Aorta (tissue), 5 donors: ENCODE measurements around the gene PNPLA8. TPM values are rescaled to one million over a fixed set of nuclear protein-coding genes. Genes with fewer than 3 reads are reported as not detected.
"Not testable (repeated sequence)": the region's sequence is repeated elsewhere in the genome, so short reads cannot be mapped to it uniquely, and the experiment has no call there.

Source experiments
- ATAC-seq: fragments of 200-7000 bp; cut with Tn5 transposase; one replicate; pipeline ENCODE4 v1.9.1; 2022; ENCODE audit warnings: moderate library complexity; ENCODE audit not compliant: low FRiP score
- DNase-seq, 2 donors: peaks; one replicate each; pipeline ENCODE4 v3.0.0-alpha.2; 2020
- H3K27ac ChIP-seq, 2 donors: one replicate each; pipeline ENCODE4 v1.5.1; 2013; ENCODE audit warnings: low read length in 2 of 2, mild to moderate bottlenecking in 2 of 2, moderate library complexity in 2 of 2, control low read depth in 1 of 2, inconsistent platforms in 1 of 2, low read depth in 1 of 2
- H3K27me3 ChIP-seq, 2 donors: one replicate each; pipeline ENCODE4 v1.6.1; 2013; ENCODE audit warnings: control low read depth in 1 of 2, low read length in 1 of 2, mild to moderate bottlenecking in 1 of 2, moderate library complexity in 1 of 2; ENCODE audit not compliant: insufficient read depth in 2 of 2, control insufficient read depth in 1 of 2
- H3K36me3 ChIP-seq, 2 donors: one replicate each; pipeline ENCODE4 v1.6.1; 2013; ENCODE audit warnings: control low read depth in 1 of 2, low read length in 1 of 2, mild to moderate bottlenecking in 1 of 2; ENCODE audit not compliant: insufficient read depth in 2 of 2, control insufficient read depth in 1 of 2
- H3K4me1 ChIP-seq, 2 donors: one replicate each; pipeline ENCODE4 v1.6.1; 2013; ENCODE audit warnings: low read length in 2 of 2, control low read depth in 1 of 2, mild to moderate bottlenecking in 1 of 2, moderate library complexity in 1 of 2; ENCODE audit not compliant: insufficient read depth in 2 of 2, control insufficient read depth in 1 of 2
- H3K4me3 ChIP-seq, 2 donors: one replicate each; pipeline ENCODE4 v1.5.1; 2013; ENCODE audit warnings: low read length in 2 of 2, control low read depth in 1 of 2, mild to moderate bottlenecking in 1 of 2
- H3K9me3 ChIP-seq: one replicate; pipeline ENCODE4 v1.6.1; 2013; ENCODE audit warnings: mild to moderate bottlenecking, low read length; ENCODE audit not compliant: control insufficient read depth
- WGBS, 2 donors: extraction: QIAGEN DNeasy Blood & Tissue Kit; methylation state at CpG; one replicate each; pipeline ENCODE4 v1.1.7; 2013; 5-methylcytosine and 5-hydroxymethylcytosine counted together
- intact Hi-C, 2 donors: fragments of 100-400 bp; cut with DNase I; formaldehyde crosslinking; loops; one replicate each; pipeline versions ENCODE4 v1.14.2 to v1.15.0; 2022
- polyA plus RNA-seq, 2 donors: library from polyadenylated mRNA; stranded (reverse); fragments of 200-250 nt; gene quantifications; one replicate each; pipeline ENCODE4 v1.2.3, GENCODE V29; 2013
- total RNA-seq, 2 donors: library from RNA; stranded (reverse); fragmentation: NEBNext Ultra II Directional; extraction: Animal tissue kit (Norgen Biotek cat#: 25700); gene quantifications; one replicate each; pipeline ENCODE4 v1.2.1, GENCODE V29; 2021
- donor health status: healthy with polysubstance abuse.
- donor health status: Bipolar disorder and iron deficiency.
- donor health status: DM: no; HTN: no; CAD: no.
- donor health status: DM: no; HTN: no; CAD: no.
- donor health status: DM: yes; HTN: yes; CAD: no.

PNPLA8 gene
- total and polyA plus RNA-seq, 4 donors: 14.4 to 32.8 (median 23.2) TPM

DNA sequence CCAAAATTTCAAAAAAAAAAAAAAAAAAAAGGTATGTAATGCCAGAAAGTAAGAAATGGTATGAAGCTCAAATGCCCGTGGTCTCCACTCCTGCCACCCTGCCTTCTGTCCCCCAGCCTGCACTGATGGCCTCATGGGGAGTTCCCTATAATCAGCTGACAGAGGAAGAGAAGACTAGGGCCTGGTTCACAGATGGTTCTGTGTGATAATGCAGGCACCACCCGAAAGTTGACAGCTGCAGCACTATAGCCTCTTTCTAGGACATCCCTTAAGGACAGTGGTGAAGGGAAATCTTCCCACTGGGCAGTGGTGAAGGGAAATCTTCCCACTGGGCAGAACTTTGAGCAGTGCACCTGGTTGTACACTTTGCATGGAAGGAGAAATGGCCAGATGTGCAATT is 12.3 kb upstream of the PNPLA8 start:
- H3K36me3 ChIP-seq, H3K4me1 ChIP-seq, H3K27ac ChIP-seq, H3K4me3 ChIP-seq, DNase-seq, H3K27me3 ChIP-seq, ATAC-seq, intact Hi-C loops, H3K9me3 ChIP-seq: not testable (repeated sequence)
- WGBS, 2 donors: 76 to 84% methylated on average over 2 of the region's 2 CpGs

DNA sequence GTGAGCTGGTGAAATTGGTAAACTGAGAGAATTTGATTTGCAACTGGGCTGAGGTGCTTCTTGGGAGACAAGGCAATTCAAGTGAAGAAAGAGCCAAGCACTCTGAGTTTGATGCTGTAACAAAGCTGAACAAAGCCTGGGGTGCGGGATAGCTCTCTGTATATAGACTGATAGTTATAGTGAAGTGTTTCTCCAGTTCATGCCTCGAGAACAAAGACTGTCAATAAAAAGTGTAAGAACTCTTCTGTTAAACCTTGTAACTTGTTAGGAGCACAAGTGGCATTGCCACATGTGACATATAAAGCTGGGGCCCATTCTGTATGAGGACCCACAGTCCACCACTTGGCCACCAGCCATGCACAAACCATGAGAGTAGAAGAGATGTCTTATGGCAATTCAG is 11.3 kb upstream of the PNPLA8 start:
- Histone ChIP-seq H3K9me3 (no peaks in the 10 kb centered on the region), H3K36me3 (no peaks in the 10 kb centered on the region), H3K4me1 (no peaks in the 10 kb centered on the region), H3K27ac (no peak overlapping the region), H3K4me3 (no peak overlapping the region), H3K27me3 (no peaks in the 10 kb centered on the region)
- no peak for ATAC-seq
- intact Hi-C loops: no loop called here
- no peak for DNase-seq
- 76 to 81% methylated on average over 2 of the region's 2 CpGs for WGBS, 2 donors

DNA sequence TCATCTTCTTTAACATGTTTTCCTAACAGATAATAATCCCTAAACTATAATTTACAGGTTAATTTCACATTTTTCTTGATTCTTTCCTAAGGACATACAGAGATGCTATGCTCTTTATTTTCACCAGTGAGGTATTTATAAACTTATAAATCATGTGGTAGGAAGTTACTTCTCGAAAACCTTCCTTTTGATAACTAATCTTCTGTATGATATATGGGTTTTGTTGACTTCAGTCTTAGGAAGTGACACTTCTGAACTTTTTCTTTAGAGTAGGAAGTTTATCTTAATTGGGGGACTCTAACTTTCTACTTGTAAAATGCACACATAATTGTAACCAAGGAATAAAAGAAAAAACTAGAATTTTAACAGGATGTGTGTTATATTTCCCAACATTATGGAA is 9.8 kb upstream of the PNPLA8 start:
- ATAC-seq (no peak), DNase-seq (no peak)
- Histone ChIP-seq H3K9me3 (no peaks in the 10 kb centered on the region), H3K27me3 (no peaks in the 10 kb centered on the region), H3K27ac (no peak overlapping the region), H3K4me1 (no peaks in the 10 kb centered on the region), H3K4me3 (no peak overlapping the region), H3K36me3 (no peaks in the 10 kb centered on the region)
- intact Hi-C loops: no loop called here
- WGBS, 2 donors: 63 to 78% methylated on average over 1 of the region's 1 CpG

DNA sequence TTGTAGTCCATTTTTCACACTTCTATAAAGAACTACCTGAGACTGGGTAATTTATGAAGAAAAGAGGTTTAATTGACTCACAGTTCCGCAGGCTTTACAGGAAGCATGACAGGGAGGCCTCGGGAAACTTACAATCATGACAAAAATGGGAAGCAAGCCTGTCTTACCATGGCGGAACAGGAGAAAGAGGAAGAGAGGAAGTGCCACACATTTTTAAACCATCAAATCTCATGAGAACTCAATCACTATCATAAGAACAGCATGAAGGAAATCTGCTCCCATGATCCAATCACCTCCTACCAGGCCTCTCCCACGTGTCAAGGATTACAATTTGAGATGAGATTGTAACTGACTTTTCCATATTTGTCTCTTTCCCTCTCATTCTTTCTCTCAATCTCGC is 9.3 kb upstream of the PNPLA8 start:
- intact Hi-C loops: no loop called here
- H3K27ac ChIP-seq: no peak overlapping the region
- ATAC-seq: no peak
- 56 to 71% methylated on average over 5 of the region's 5 CpGs for WGBS, 2 donors
- no peak overlapping the region for H3K4me3 ChIP-seq
- no peak for DNase-seq
- H3K27me3 ChIP-seq: no peaks in the 10 kb centered on the region
- no peaks in the 10 kb centered on the region for H3K9me3 ChIP-seq
- no peaks in the 10 kb centered on the region for H3K4me1 ChIP-seq
- H3K36me3 ChIP-seq: no peaks in the 10 kb centered on the region

DNA sequence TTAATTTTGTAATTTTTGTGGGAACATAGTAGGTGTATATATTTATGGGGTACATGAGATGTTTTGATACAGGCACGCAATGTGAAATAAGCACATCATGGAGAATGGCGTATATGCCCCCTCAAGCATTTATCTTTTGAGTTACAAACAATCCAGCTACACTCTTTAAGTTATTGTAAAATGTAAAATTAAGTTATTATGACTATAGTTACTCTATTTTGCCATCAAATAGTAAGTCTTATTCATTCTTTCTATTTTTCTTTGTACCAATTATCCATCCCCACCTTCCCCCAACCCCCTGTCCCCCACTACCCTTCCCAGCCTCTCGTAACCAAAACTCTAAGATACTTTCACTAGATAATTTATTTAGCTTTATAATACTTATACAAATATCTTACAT is 7.8 kb upstream of the PNPLA8 start:
- WGBS, 2 donors: 92 to 95% methylated on average over 3 of the region's 3 CpGs
- Histone ChIP-seq H3K27ac (no peak overlapping the region), H3K27me3 (no peaks in the 10 kb centered on the region)

DNA sequence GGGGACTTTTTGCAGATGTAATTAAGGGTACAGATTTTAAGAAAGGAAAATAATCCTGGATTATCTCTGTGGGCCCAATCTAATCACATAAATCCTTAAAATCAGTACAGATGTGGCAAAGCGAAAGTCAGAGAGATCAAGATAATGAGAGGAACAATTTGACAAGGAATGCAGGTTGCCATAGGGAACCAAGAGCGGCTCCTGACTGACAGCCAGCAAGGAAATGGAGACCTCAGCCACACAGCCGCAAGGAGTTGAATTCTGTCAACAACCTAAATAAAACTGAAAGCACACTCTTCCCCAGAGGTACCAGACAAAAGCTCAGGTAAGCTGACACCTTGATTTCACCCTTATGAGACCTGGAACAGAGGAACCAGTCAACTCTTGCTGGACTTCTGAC is 3.4 kb upstream of the PNPLA8 start:
- Histone ChIP-seq H3K4me1 (peaks cover 0 to 3% of the 10 kb centered on the region in 2 donors), H3K27ac (no peak overlapping the region), H3K36me3 (no peaks in the 10 kb centered on the region), H3K9me3 (no peaks in the 10 kb centered on the region), H3K4me3 (no peak overlapping the region), H3K27me3 (no peaks in the 10 kb centered on the region)
- ATAC-seq (no peak), DNase-seq (no peak)
- intact Hi-C loops: no loop called here
- WGBS, 2 donors: 69 to 75% methylated on average over 3 of the region's 3 CpGs

More for the DNA sequence above, 7.8 kb upstream of the PNPLA8 start:
- H3K4me1 ChIP-seq: no peaks in the 10 kb centered on the region
- H3K36me3 ChIP-seq: no peaks in the 10 kb centered on the region
- intact Hi-C loops: no loop called here
- no peaks in the 10 kb centered on the region for H3K9me3 ChIP-seq
- DNase-seq: no peak
- H3K4me3 ChIP-seq: no peak overlapping the region
- ATAC-seq: no peak

DNA sequence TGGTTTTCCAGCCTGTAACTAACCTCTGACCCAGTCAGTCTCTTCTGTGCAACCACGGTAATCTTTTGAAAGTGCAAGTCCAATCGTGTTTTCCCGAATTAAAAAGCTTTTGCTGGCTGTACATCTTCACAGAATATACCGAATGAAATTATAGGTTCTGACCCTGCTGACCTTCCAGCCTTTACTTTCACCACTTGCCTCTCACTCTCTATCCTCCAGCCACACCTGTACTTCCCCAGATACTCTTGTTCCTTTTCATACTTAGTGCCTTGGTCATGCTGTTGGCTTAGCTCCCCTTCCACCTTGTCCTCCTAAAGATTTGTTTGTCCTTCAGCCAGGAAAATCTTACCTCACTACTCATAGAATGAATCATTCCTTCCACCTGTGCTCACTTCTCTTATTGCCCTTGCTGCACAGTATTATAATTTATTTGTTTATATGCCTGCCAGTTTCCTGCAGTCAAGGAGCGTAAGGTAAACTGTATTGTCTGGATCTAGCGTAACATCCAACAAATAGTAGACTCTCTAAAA is 2.3 kb upstream of the PNPLA8 start:
- H3K4me3 ChIP-seq: no peak overlapping the region
- ATAC-seq (no peak), DNase-seq (no peak)
- H3K27me3 ChIP-seq: no peaks in the 10 kb centered on the region
- H3K9me3 ChIP-seq: no peaks in the 10 kb centered on the region
- WGBS, 2 donors: 95 to 96% methylated on average over 6 of the region's 6 CpGs
- intact Hi-C loops: no loop called here
- peaks cover 0 to 3% of the 10 kb centered on the region in 2 donors for H3K4me1 ChIP-seq
- no peaks in the 10 kb centered on the region for H3K36me3 ChIP-seq
- H3K27ac ChIP-seq: no peak overlapping the region

DNA sequence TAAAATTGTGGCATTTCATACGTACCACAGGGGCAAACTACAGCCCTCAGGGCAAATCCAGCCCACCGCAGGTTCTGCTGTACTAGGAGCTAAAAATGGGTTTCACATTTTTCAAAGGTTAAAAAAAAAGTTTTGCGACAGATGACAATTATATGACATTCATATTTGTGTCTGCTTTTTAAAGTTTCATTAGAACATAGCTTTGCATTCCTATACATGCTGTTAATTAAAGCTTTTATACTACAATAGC is 758 bp upstream of the PNPLA8 start:
- 1 to 6% methylated on average over 3 of the region's 3 CpGs for WGBS, 2 donors
- no peak for DNase-seq
- intact Hi-C loops: loop anchor here (1.0 kb wide), 1 partner anchor 43 kb away; the partner anchor contains the start of genes DNAJB9 (in 2 of the 2) and THAP5 (in 2 of the 2)
- Histone ChIP-seq H3K4me3 (peak overlapping the region; percentile 38 to 50), H3K4me1 (peaks cover 0 to 6% of the 10 kb centered on the region in 2 donors), H3K27ac (peak overlapping the region; percentile 38 to 79), H3K27me3 (no peaks in the 10 kb centered on the region), H3K9me3 (no peaks in the 10 kb centered on the region), H3K36me3 (no peaks in the 10 kb centered on the region)
- no peak for ATAC-seq

DNA sequence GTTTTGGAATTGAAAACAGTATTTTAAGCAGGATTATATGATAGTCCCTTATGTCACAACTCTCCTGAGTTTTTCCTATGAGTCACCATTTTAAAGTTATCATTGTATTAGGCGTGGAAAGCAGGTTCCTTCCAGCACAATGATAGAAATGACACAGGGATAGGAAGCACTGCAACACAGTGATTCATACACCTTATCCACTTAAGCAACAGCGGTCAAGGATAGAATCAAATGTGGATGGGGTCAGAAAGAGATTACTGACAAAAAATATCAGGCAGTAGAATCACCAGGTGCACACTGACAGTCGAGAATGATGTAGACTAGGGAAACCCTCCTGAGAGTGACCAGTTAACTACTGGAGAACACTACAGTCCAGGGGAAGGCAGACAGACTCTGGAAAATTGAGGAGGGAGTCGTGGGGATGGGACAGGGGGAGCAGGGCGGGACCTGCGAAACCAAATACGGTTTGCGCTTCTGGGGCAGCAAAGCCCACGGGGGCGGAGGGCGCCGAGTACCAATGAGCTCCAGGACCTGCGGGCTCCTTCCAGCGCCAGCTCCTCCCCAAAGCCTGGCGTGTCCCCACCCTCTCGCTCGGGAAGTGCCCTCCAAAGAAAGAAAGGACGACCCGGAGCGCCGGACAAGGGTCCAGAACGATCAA is 479 bp downstream of the PNPLA8 start:
- no peaks in the 10 kb centered on the region for H3K36me3 ChIP-seq
- 1 to 3% methylated on average over 18 to 22 of the region's 22 CpGs for WGBS, 2 donors
- peak overlapping the region; percentile 53 to 82 for H3K4me3 ChIP-seq
- peak; percentile 92 for ATAC-seq
- H3K4me1 ChIP-seq: peaks cover 0 to 8% of the 10 kb centered on the region in 2 donors
- H3K9me3 ChIP-seq: no peaks in the 10 kb centered on the region
- intact Hi-C loops: no loop called here
- H3K27me3 ChIP-seq: no peaks in the 10 kb centered on the region
- H3K27ac ChIP-seq: peak overlapping the region; percentile 5 to 87
- DNase-seq: peak in 1 of 2 donors; percentile 92
